Endothelial cell of umbilical vein (primary cell): ENCODE measurements around the gene SNX22.

Source experiments
- CTCF ChIP-seq, 2 donors: IDR thresholded peaks; 1 replicate in 1 of 2; 2 replicates in 1 of 2; pipeline ENCODE4 v1.5.1; 2011; ENCODE audit warnings: low read length in 2 of 2, mild to moderate bottlenecking in 2 of 2, moderate library complexity in 2 of 2, control low read depth in 1 of 2, inconsistent platforms in 1 of 2, low read depth in 1 of 2; ENCODE audit not compliant: insufficient read depth in 1 of 2; ENCODE audit errors: extremely low read depth in 1 of 2
- POLR2A ChIP-seq: IDR thresholded peaks from 2 replicates; pipeline ENCODE4 v1.6.1; 2012; ENCODE audit warnings: low read depth, mild to moderate bottlenecking, control low read depth, low read length

DNA sequence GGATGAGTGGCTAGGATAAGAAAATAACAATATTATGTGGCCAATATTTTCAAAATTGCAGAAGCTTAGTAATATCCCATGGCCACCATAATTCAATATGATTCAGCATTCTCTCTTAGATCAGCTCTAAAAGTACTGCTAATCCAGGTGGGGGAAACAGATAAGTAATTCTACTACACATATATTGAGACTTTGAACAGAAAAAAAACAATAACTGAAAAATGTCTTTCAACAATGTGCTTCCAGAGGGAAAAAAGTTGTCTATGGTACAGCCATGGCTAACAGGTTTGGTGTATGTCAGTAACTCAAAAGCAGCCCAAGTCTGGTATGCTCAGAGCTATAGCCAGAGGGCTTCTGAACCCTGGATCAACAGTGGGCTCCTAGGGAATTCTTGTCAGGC is 53.7 kb downstream of the SNX22 start:
- TF ChIP-seq POLR2A (no peak), CTCF (IDR thresholded peaks at IDR 0.05; ENCODE audit: extremely low read depth in 1 of 2, insufficient read depth in 1 of 2, low read depth in 1 of 2, low read length in 2 of 2) (no peak)
